ENCODE results near the gene RNF103.

RNF103 gene

DNA sequence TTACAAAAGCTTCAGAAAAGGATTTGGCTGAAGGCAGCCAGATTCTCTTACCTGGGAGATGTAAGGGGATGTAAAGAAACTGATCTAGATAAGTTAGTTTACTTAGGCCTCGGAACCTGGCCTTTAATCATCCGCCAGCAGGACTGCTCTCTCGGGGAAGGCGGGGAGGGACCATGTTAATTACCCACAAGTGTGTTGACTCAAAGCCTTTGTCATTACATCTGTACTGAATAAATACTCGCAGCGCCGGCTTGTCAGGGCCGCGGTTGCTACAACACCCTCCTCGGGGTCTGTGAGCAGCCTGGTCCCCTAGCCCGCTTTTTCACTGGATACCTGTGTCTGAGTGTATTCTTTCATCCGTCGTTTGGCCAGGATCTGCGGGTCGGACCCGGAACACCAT lies 67.2 kb downstream of the RNF103 start:
- TF ChIP-seq POLR2A (IDR thresholded peaks at IDR 0.05; ENCODE audit: extremely low read depth, insufficient read length) = no peak
- TF ChIP-seq CTCF (IDR thresholded peaks at IDR 0.05; ENCODE audit: low read depth, low read length) = no peak
- TF ChIP-seq MAX (IDR thresholded peaks at IDR 0.05; ENCODE audit: low read depth, low read length) = no peak
- no peak for TF ChIP-seq MYC (IDR thresholded peaks at IDR 0.05; ENCODE audit: low read depth, low read length)
- DNase-seq (ENCODE audit: low read depth) = no peak
- H3K4me3 ChIP-seq (ENCODE audit: low read depth, low read length) = no peak overlapping the region
